HEK293T (cell line): ENCODE data around the gene ELOVL3.

Experiments used
- ARNT ChIP-seq: fragments of 450-650 bp; IDR thresholded peaks from 2 replicates; pipeline ENCODE4 v1.6.1; 2017; ENCODE audit warnings: mild to moderate bottlenecking
- BHLHE40 ChIP-seq: fragments of 450-650 bp; IDR thresholded peaks from 2 replicates; pipeline ENCODE4 v1.6.1; 2016; ENCODE audit warnings: mild to moderate bottlenecking, moderate library complexity, borderline replicate concordance
- ELF4 ChIP-seq: fragments of 450-650 bp; IDR thresholded peaks from 2 replicates; pipeline ENCODE4 v1.6.1; 2017; ENCODE audit warnings: antibody characterized with exemption
- FOXA1 ChIP-seq: fragments of 450-650 bp; IDR thresholded peaks from 2 replicates; pipeline ENCODE4 v1.6.1; 2016; ENCODE audit warnings: mild to moderate bottlenecking
- FOXM1 ChIP-seq: fragments of 450-650 bp; IDR thresholded peaks from 2 replicates; pipeline ENCODE4 v1.6.1; 2017; ENCODE audit warnings: mild to moderate bottlenecking, borderline replicate concordance
- HDGF ChIP-seq: fragments of 450-650 bp; IDR thresholded peaks from 2 replicates; pipeline ENCODE4 v1.6.1; 2017; ENCODE audit warnings: antibody characterized with exemption, borderline replicate concordance
- SP1 ChIP-seq: fragments of 450-650 bp; IDR thresholded peaks from 2 replicates; pipeline ENCODE4 v1.6.1; 2017
- ZNF384 ChIP-seq: fragments of 450-650 bp; IDR thresholded peaks from 2 replicates; pipeline ENCODE4 v1.6.1; 2016
- TF ChIP-seq, protein P1 (sequence below): fragments of 450-650 bp; IDR thresholded peaks from 2 replicates; pipeline ENCODE4 v1.6.1; 2016

DNA sequence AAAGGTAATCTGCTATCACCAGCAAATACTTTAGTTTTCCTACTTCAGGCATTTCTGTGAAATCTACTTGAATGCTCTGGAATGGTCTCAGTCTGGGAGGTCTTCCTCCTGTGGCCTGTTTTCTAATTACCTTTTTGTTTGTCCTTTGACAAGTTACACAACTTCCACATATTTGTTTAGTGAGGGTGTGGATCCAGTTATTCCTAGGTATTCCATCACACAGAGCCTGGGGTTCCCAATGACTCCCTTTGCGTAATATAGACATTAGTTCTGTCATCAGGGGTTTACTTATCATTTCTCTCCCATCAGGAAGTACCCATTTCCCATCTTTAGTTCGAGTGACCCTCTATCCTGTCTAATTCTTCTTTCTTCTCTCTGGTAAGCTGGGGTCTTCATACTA, 28.1 kb upstream of the ELOVL3 start:
- TF ChIP-seq ARNT: no peak
- TF ChIP-seq, protein P1, sequence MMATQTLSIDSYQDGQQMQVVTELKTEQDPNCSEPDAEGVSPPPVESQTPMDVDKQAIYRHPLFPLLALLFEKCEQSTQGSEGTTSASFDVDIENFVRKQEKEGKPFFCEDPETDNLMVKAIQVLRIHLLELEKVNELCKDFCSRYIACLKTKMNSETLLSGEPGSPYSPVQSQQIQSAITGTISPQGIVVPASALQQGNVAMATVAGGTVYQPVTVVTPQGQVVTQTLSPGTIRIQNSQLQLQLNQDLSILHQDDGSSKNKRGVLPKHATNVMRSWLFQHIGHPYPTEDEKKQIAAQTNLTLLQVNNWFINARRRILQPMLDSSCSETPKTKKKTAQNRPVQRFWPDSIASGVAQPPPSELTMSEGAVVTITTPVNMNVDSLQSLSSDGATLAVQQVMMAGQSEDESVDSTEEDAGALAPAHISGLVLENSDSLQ: no peak
- TF ChIP-seq SP1: no peak
- no peak for TF ChIP-seq ZNF384
- TF ChIP-seq FOXM1: no peak
- no peak for TF ChIP-seq FOXA1
- no peak for TF ChIP-seq BHLHE40
- TF ChIP-seq HDGF: no peak
- TF ChIP-seq ELF4: no peak
